SKM-1 (cell line): ENCODE data around the gene GAP43.
"Not testable (repeated sequence)": the region's sequence is repeated elsewhere in the genome, so short reads cannot be mapped to it uniquely, and the experiment has no call there.

Source experiments
- DNase-seq: peaks from one replicate; lab custom pipeline; 2025; ENCODE audit not compliant: unreplicated experiment; lab: John Stamatoyannopoulos, UW

The GAP43 gene

GRCh38 chr3:115752978-115753377, 129.7 kb downstream of the GAP43 start:
- DNase-seq = not testable (repeated sequence)

GRCh38 chr3:115758076-115758763, 134.9 kb downstream of the GAP43 start:
- no peak for DNase-seq

GRCh38 chr3:115760716-115761115, 137.4 kb downstream of the GAP43 start:
- no peak for DNase-seq

GRCh38 chr3:115761927-115762305, 138.6 kb downstream of the GAP43 start:
- DNase-seq = no peak

- DNase-seq = no peak
Observed at GRCh38 chr3:115766587-115767482, 143.5 kb downstream of the GAP43 start.

- no peak for DNase-seq
Observed at GRCh38 chr3:115768661-115769060, 145.4 kb downstream of the GAP43 start.
